AG10803 (cell line): ENCODE measurements around the gene NUAK1.

ENCODE experiments used
- DNase-seq: peaks from one replicate; pipeline ENCODE4 v3.0.0; 2010; ENCODE audit warnings: low read depth
- H3K4me3 ChIP-seq: 2 replicates; pipeline ENCODE4 v1.5.1; 2011; ENCODE audit warnings: mild to moderate bottlenecking, low read length, control low read depth
- CTCF ChIP-seq: conservative IDR thresholded peaks from 2 replicates; pipeline ENCODE4 v1.5.1; 2011; ENCODE audit warnings: mild to moderate bottlenecking, low read length, control low read depth, inconsistent platforms

The NUAK1 gene

DNA sequence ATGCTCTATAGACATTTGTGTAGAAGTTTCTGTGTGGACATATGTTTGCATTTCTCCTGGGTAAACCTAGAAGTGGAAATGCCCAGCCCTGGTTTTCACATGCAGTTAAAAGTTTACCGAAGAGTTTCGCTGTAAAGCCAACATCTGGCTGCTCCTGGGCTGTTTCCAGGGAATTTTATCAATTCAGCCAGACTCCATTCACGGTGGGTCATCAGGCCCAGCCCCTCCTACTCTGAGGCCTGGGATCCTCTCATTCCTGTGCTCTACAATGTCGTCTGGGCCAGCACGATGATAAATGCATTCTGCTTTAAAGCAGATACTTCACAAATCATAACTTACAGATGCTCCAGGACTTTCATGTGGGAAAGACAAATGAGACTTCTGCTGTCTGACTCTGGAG, 7.1 kb downstream of the NUAK1 start:
- DNase-seq = peak; percentile 89
- H3K4me3 ChIP-seq = no peak overlapping the region
- no peak for TF ChIP-seq CTCF

DNA sequence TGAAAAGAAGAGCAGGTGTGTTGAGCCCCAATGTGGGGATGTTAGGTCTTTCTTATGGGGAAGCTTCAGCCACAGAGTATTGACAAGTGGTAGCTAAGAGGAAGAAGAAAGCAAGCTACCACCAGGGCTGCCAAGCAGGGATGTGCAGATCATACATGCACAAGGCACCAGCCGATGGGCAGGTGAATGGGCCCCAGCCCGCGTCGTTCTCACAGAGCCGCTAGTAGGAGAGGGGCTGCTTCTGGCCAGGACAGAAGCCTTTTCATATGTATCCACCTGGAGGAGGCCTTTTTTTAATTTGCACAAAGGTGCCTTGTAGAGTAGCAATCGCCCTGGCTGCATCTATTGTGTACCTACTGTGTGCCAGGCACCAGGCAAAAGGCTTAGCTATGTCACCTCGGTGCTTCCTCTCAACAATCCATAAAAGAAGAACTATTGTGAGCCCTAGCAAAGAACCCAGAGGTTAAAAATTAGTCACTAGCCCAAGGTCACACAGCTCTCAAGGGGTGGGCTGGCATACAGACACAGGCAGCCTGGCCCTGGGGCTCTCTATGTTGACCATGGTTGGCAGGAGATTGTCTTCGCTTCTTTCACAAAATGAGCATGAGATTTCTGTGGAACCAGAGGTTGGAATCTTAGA, 8.2 kb downstream of the NUAK1 start:
- no peak for DNase-seq
- H3K4me3 ChIP-seq = no peak overlapping the region
- TF ChIP-seq CTCF = no peak

GRCh38 chr12:106128585-106129328, 10.0 kb downstream of the NUAK1 start:
- no peak overlapping the region for H3K4me3 ChIP-seq
- DNase-seq = no peak
- TF ChIP-seq CTCF = no peak

DNA sequence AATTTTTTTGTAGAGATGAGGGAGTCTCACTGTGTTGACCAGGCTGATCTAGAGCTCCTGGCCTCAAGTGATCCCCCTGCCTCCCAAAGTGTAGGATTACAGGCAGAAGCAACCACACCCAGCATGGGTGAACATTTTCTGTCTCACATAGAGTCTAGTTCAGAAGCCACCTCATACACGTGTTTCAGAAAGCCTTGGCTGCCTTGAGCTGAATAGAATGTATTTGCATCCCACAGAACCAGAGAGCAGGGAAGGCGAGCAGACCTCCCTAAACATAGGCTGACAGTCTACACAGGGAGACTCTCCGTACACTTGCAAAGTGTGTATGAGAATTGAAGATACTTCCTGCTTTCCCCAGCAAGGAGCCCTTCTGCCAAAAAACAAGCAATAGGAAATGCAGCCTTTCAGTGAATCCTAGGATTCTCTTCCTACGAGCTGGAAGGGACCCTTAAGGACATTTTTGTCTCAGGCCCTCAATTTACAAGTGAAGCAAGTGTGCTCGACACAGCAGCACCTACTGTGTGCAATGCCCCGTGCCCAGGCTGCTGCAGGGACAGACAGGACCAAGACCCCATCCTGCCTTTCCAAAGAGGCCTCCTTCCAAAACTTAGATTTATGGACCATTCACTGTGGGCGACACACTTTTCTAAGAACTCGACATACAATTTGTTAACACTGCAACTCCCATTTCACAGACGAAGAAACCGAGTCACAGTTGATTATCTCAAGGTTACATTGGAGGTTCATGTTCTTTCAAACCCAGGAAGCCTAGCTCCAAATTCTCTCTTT, 11.2 kb downstream of the NUAK1 start:
- peak; percentile 38 for DNase-seq
- peak; percentile 19; the same call in 1 of the 2 replicates for TF ChIP-seq CTCF
- H3K4me3 ChIP-seq = no peak overlapping the region

DNA sequence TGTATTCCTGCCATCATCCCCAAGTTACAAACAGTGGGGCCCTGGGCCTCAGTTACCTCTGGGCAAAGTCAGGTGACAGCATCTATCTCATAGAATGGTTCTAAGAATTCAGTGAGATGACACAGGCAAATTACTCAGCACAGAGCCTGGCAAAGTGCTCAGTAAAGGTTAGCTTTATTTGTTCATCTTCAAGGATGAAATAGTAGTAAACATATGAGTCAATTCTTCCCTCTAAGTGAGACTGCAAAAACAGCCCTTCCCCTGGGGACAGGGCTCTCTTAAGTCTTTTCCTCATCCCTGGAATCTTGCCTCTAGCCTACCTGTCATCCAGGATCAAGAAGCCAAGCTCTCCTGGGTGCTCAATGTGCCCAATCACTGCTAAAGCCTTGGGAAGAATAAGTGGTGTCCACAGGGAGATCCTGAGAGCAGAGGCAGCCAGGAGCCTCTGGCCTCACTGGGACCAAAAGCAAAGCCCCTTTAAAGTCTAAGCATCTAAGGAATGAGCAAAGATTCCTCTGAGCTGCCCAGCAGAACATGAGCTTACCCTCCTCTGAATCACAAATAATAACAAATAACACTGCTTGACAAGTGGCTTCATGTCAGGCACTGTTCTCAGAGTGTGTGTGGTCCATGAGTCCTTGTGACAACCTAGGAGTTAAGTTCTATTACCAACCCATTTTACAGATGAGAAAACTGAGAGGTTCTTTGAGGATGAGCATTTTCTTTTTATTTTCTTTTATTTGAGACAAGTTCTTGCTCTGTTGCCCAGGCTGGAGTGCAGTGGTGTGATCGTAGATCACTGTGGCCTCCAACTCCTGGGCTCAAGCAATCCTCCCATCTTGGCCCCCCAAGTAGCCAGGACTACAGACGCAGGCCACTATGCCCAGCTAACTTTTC, 12.1 kb downstream of the NUAK1 start:
- DNase-seq = peak; percentile 82
- no peak overlapping the region for H3K4me3 ChIP-seq
- TF ChIP-seq CTCF = no peak

GRCh38 chr12:106125351-106126095, 13.2 kb downstream of the NUAK1 start:
- no peak overlapping the region for H3K4me3 ChIP-seq
- TF ChIP-seq CTCF = no peak
- no peak for DNase-seq
